Nephron progenitor cell (in vitro differentiated cells): ENCODE measurements around the gene LTK.
A peak's percentile ranks its signal among the peaks of the same experiment; 100 is the strongest.

Experiments used
- DNase-seq: peaks from one replicate; pipeline ENCODE4 v3.0.0; 2021
- H3K27ac Mint-ChIP-seq: 2 replicates; pipeline ENCODE4 v1.8.0; 2021; ENCODE audit warnings: mild to moderate bottlenecking, moderate library complexity, mixed read lengths
- H3K27me3 Mint-ChIP-seq: 2 replicates; pipeline ENCODE4 v1.8.0; 2021; ENCODE audit warnings: mild to moderate bottlenecking, low read depth, mixed read lengths; ENCODE audit not compliant: poor library complexity
- H3K36me3 Mint-ChIP-seq: 2 replicates; pipeline ENCODE4 v1.8.0; 2021; ENCODE audit warnings: low read depth, mixed read lengths
- H3K4me1 Mint-ChIP-seq: 2 replicates; pipeline ENCODE4 v1.8.0; 2021; ENCODE audit warnings: mixed read lengths
- H3K4me3 Mint-ChIP-seq: 2 replicates; pipeline ENCODE4 v1.8.0; 2021; ENCODE audit warnings: mild to moderate bottlenecking, moderate library complexity, mixed read lengths
- H3K9me3 Mint-ChIP-seq: 2 replicates; pipeline ENCODE4 v1.8.0; 2021; ENCODE audit warnings: mild to moderate bottlenecking, moderate library complexity, mixed read lengths
- CTCF ChIP-seq: fragments of 200-600 bp; sonication (generic); IDR thresholded peaks from 2 replicates; pipeline ENCODE4 v1.5.0; 2021; ENCODE audit warnings: antibody characterized with exemption

LTK gene

GRCh38 chr15:41521614-41522013 is 8.0 kb upstream of the LTK start:
- H3K4me1 Mint-ChIP-seq = no peaks in the 10 kb centered on the region
- H3K9me3 Mint-ChIP-seq = no peaks in the 10 kb centered on the region
- H3K27me3 Mint-ChIP-seq = peaks cover 7% of the 10 kb centered on the region
- H3K36me3 Mint-ChIP-seq = peaks cover 44% of the 10 kb centered on the region
- no peak overlapping the region for H3K4me3 Mint-ChIP-seq
- DNase-seq = no peak
- no peak for TF ChIP-seq CTCF
- no peak overlapping the region for H3K27ac Mint-ChIP-seq

GRCh38 chr15:41520636-41521035 is 7.0 kb upstream of the LTK start:
- Mint-ChIP-seq H3K27ac (no peak overlapping the region), H3K4me3 (no peak overlapping the region), H3K4me1 (no peaks in the 10 kb centered on the region), H3K27me3 (peaks cover 11% of the 10 kb centered on the region), H3K9me3 (no peaks in the 10 kb centered on the region), H3K36me3 (peaks cover 43% of the 10 kb centered on the region)
- DNase-seq = no peak
- no peak for TF ChIP-seq CTCF

- DNase-seq = no peak
- Mint-ChIP-seq H3K36me3 (peaks cover 39% of the 10 kb centered on the region), H3K27me3 (peaks cover 31% of the 10 kb centered on the region), H3K4me3 (no peak overlapping the region), H3K9me3 (no peaks in the 10 kb centered on the region), H3K27ac (no peak overlapping the region), H3K4me1 (peaks cover 13% of the 10 kb centered on the region)
- no peak for TF ChIP-seq CTCF
Measured at GRCh38 chr15:41517895-41518449, 4.3 kb upstream of the LTK start.

GRCh38 chr15:41512940-41513505 is 604 bp downstream of the LTK start:
- peaks cover 20% of the 10 kb centered on the region for H3K36me3 Mint-ChIP-seq
- peak overlapping the region; percentile 79 for H3K4me3 Mint-ChIP-seq
- H3K4me1 Mint-ChIP-seq = peaks cover 21% of the 10 kb centered on the region
- TF ChIP-seq CTCF = no peak
- no peaks in the 10 kb centered on the region for H3K9me3 Mint-ChIP-seq
- peak; percentile 56 for DNase-seq
- no peak overlapping the region for H3K27ac Mint-ChIP-seq
- peaks cover 74% of the 10 kb centered on the region for H3K27me3 Mint-ChIP-seq

GRCh38 chr15:41512512-41512939 is 1.1 kb downstream of the LTK start:
- Mint-ChIP-seq H3K4me1 (peaks cover 21% of the 10 kb centered on the region), H3K4me3 (peak overlapping the region; percentile 79), H3K27me3 (peaks cover 76% of the 10 kb centered on the region), H3K36me3 (peaks cover 15% of the 10 kb centered on the region), H3K9me3 (no peaks in the 10 kb centered on the region), H3K27ac (no peak overlapping the region)
- no peak for TF ChIP-seq CTCF
- peak; percentile 23 for DNase-seq

GRCh38 chr15:41511899-41512369 is 1.7 kb downstream of the LTK start:
- Mint-ChIP-seq H3K4me3 (peak overlapping the region; percentile 50), H3K36me3 (peaks cover 9% of the 10 kb centered on the region), H3K27ac (no peak overlapping the region), H3K9me3 (no peaks in the 10 kb centered on the region), H3K27me3 (peaks cover 82% of the 10 kb centered on the region), H3K4me1 (peaks cover 21% of the 10 kb centered on the region)
- no peak for TF ChIP-seq CTCF
- DNase-seq = peak; percentile 41
